HCT116 (cell line): ENCODE data around the gene TADA2B. TPM values are rescaled to one million over a fixed set of nuclear protein-coding genes. Genes with fewer than 3 reads are reported as not detected.

ENCODE experiments used
- ATAC-seq: fragments of 200-7000 bp; cut with Tn5 transposase; 2 replicates; pipeline ENCODE4 v1.9.1; 2020; ENCODE audit warnings: mild to moderate bottlenecking, moderate library complexity
- BruUV-seq: library from RNA; stranded (reverse); fragments of 400-500 nt; replicated peaks from 2 replicates; lab custom pipeline; 2021; lab: Mats Ljungman, UMichigan
- CTCF ChIA-PET: fragments of 300-600 bp; sonication (Branson Sonifier 250); formaldehyde crosslinking; loops from one replicate; lab custom pipeline; 2021; ENCODE audit warnings: antibody characterized with exemption; lab: Charles Lee
- POLR2A ChIA-PET: fragments of 300-600, 350-600 bp; sonication (Branson Sonifier 250); formaldehyde crosslinking; loops from one replicate; lab custom pipeline; 2021; ENCODE audit warnings: antibody characterized with exemption; lab: Charles Lee
- RAD21 ChIA-PET, 2 experiments: fragments of 300-600 bp; sonication (Branson Sonifier 250); formaldehyde crosslinking; loops; one replicate each; lab custom pipeline; 2023; ENCODE audit warnings: low total read pairs in 2 of 2; ENCODE audit not compliant: uncharacterized antibody in 2 of 2, unreplicated experiment in 2 of 2, low non-redundant PET in 1 of 2; lab: Charles Lee
- DNase-seq: peaks from one replicate; pipeline ENCODE4 v3.0.0-alpha.2; 2010; ENCODE audit warnings: low read depth, low spot score
- H2AFZ ChIP-seq: fragments of 200-600 bp; shearing (Covaris generic), sonication (generic); 2 replicates; pipeline ENCODE4 v1.6.1; 2017; ENCODE audit warnings: low read depth, mixed run types, mixed read lengths, antibody characterized with exemption, low read length; ENCODE audit not compliant: poor library complexity, severe bottlenecking
- H3K27ac ChIP-seq: 2 replicates; pipeline ENCODE4 v1.5.1; 2012; ENCODE audit warnings: low read depth, low read length
- H3K27me3 ChIP-seq: fragments of 200-600 bp; sonication (generic); 2 replicates; pipeline ENCODE4 v1.6.1; 2016; ENCODE audit warnings: mixed run types, low read length, mixed read lengths; ENCODE audit not compliant: insufficient read depth
- H3K36me3 ChIP-seq, 2 experiments: fragments of 200-500 bp in 1 of 2; fragments of 200-600 bp in 1 of 2; sonication (Bioruptor generic) in 1 of 2; sonication (generic) in 1 of 2; 2 replicates each; pipeline versions ENCODE4 v1.5.1 to v1.6.1; 2014 to 2016; ENCODE audit warnings: low read length in 2 of 2, inconsistent platforms in 1 of 2, mixed read lengths in 1 of 2, mixed run types in 1 of 2; ENCODE audit not compliant: insufficient read depth in 2 of 2, control insufficient read depth in 1 of 2
- H3K4me1 ChIP-seq, 2 experiments: fragments of 200-600 bp in 1 of 2; sonication (generic) in 1 of 2; 2 replicates each; pipeline versions ENCODE4 v1.5.1 to v1.6.1; 2012 to 2017; ENCODE audit warnings: low read length in 2 of 2, inconsistent platforms in 1 of 2, mild to moderate bottlenecking in 1 of 2, mixed read lengths in 1 of 2, mixed run types in 1 of 2, moderate library complexity in 1 of 2; ENCODE audit not compliant: insufficient read depth in 2 of 2, control insufficient read depth in 1 of 2
- H3K4me2 ChIP-seq: fragments of 200-600 bp; sonication (generic); 2 replicates; pipeline ENCODE4 v1.6.1; 2017; ENCODE audit warnings: mixed run types, low read length, mixed read lengths
- H3K4me3 ChIP-seq, 2 experiments: fragments of 200-600 bp in 1 of 2; sonication (generic) in 1 of 2; replicated peaks in 1 of 2; 2 replicates each; pipeline ENCODE4 v1.5.1; 2011 to 2016; ENCODE audit warnings: low read length in 2 of 2, control low read depth in 1 of 2, low read depth in 1 of 2, mild to moderate bottlenecking in 1 of 2, mixed read lengths in 1 of 2, mixed run types in 1 of 2
- H3K79me2 ChIP-seq: fragments of 200-600 bp; sonication (generic); 2 replicates; pipeline ENCODE4 v1.6.1; 2017; ENCODE audit warnings: mild to moderate bottlenecking, mixed run types, low read length, moderate library complexity, mixed read lengths; ENCODE audit not compliant: insufficient read depth
- H3K9ac ChIP-seq: fragments of 200-600 bp; sonication (generic); 2 replicates; pipeline ENCODE4 v1.6.1; 2016; ENCODE audit warnings: low read length, mixed read lengths
- H3K9me2 ChIP-seq: fragments of 200-600 bp; sonication (generic), shearing (Covaris generic); 2 replicates; pipeline ENCODE4 v1.6.1; 2017; ENCODE audit warnings: mixed run types, mild to moderate bottlenecking, moderate library complexity; ENCODE audit not compliant: insufficient read depth
- H3K9me3 ChIP-seq, 2 experiments: fragments of 200-500 bp in 1 of 2; fragments of 200-600 bp in 1 of 2; sonication (Bioruptor generic) in 1 of 2; sonication (generic) in 1 of 2; 2 replicates each; pipeline ENCODE4 v1.6.1; 2014 to 2017; ENCODE audit warnings: low read length in 2 of 2, mixed read lengths in 2 of 2, inconsistent platforms in 1 of 2, low read depth in 1 of 2, mild to moderate bottlenecking in 1 of 2, mixed run types in 1 of 2, moderate library complexity in 1 of 2; ENCODE audit not compliant: control insufficient read depth in 1 of 2, insufficient read depth in 1 of 2
- H4K20me1 ChIP-seq: fragments of 200-600 bp; sonication (generic), shearing (Covaris generic); 2 replicates; pipeline ENCODE4 v1.6.1; 2017; ENCODE audit warnings: mixed run types, mild to moderate bottlenecking, moderate library complexity; ENCODE audit not compliant: insufficient read depth
- CBX3 ChIP-seq: IDR thresholded peaks from 2 replicates; pipeline ENCODE4 v1.6.1; 2012; ENCODE audit warnings: low read depth
- CEBPB ChIP-seq: IDR thresholded peaks from 2 replicates; pipeline ENCODE4 v1.6.1; 2012; ENCODE audit warnings: low read depth
- ELF1 ChIP-seq: IDR thresholded peaks from 2 replicates; pipeline ENCODE4 v1.6.1; 2012; ENCODE audit warnings: low read depth, borderline replicate concordance
- EZH2 ChIP-seq: fragments of 200-600 bp; sonication (generic); IDR thresholded peaks from 2 replicates; pipeline ENCODE4 v1.6.1; 2017; ENCODE audit warnings: antibody characterized with exemption, mixed run types
- EZH2phosphoT487 ChIP-seq: fragments of 200-600 bp; IDR thresholded peaks from 2 replicates; pipeline ENCODE4 v1.6.1; 2018; ENCODE audit warnings: antibody characterized with exemption, borderline replicate concordance
- FOSL1 ChIP-seq: IDR thresholded peaks from 2 replicates; pipeline ENCODE4 v1.6.1; 2012; ENCODE audit warnings: low read depth
- JUND ChIP-seq: IDR thresholded peaks from 2 replicates; pipeline ENCODE4 v1.6.1; 2012
- POLR2AphosphoS5 ChIP-seq: IDR thresholded peaks from 2 replicates; pipeline ENCODE4 v1.6.1; 2011; ENCODE audit warnings: mild to moderate bottlenecking, low read depth, low read length, moderate library complexity
- SIN3A ChIP-seq: IDR thresholded peaks from 2 replicates; pipeline ENCODE4 v1.6.1; 2012; ENCODE audit warnings: low read depth
- SP1 ChIP-seq: IDR thresholded peaks from 2 replicates; pipeline ENCODE4 v1.6.1; 2012; ENCODE audit warnings: low read depth
- SRF ChIP-seq: IDR thresholded peaks from 2 replicates; pipeline ENCODE4 v1.6.1; 2012; ENCODE audit warnings: low read depth
- TCF7L2 ChIP-seq: IDR thresholded peaks from 2 replicates; pipeline ENCODE4 v1.7.0; 2011; ENCODE audit warnings: borderline replicate concordance, inconsistent platforms; ENCODE audit not compliant: insufficient read depth, insufficient read length; ENCODE audit errors: extremely low read depth
- YY1 ChIP-seq: IDR thresholded peaks from 2 replicates; pipeline ENCODE4 v1.6.1; 2011; ENCODE audit warnings: low read length, low read depth, moderate library complexity, mild to moderate bottlenecking; ENCODE audit not compliant: insufficient replicate concordance; ENCODE audit errors: extremely low read depth
- ZNF274 ChIP-seq: fragments of 200-500 bp; sonication (Bioruptor generic); IDR thresholded peaks from 2 replicates; pipeline ENCODE4 v1.6.1; 2014; ENCODE audit warnings: mild to moderate bottlenecking, low read depth, low read length, inconsistent platforms
- intact Hi-C: fragments of 100-400 bp; cut with micrococcal nuclease; formaldehyde crosslinking; loops from 2 replicates; pipeline ENCODE4 v1.10.0; 2022
- total RNA-seq: library from RNA; stranded (reverse); gene quantifications from one replicate; pipeline ENCODE4 v1.2.1, GENCODE V29; 2021; ENCODE audit not compliant: unreplicated experiment
- TF ChIP-seq, protein P1 (sequence below): IDR thresholded peaks from 2 replicates; pipeline ENCODE4 v1.6.1; 2012
- TF ChIP-seq, protein P2 (sequence below): IDR thresholded peaks from 2 replicates; pipeline ENCODE4 v1.6.1; 2011; ENCODE audit warnings: mild to moderate bottlenecking, low read length, moderate library complexity; ENCODE audit not compliant: insufficient replicate concordance; ENCODE audit errors: extremely low read depth

TADA2B gene
- total RNA-seq, 1 experiment from 2014 or later = 13.4 TPM

DNA sequence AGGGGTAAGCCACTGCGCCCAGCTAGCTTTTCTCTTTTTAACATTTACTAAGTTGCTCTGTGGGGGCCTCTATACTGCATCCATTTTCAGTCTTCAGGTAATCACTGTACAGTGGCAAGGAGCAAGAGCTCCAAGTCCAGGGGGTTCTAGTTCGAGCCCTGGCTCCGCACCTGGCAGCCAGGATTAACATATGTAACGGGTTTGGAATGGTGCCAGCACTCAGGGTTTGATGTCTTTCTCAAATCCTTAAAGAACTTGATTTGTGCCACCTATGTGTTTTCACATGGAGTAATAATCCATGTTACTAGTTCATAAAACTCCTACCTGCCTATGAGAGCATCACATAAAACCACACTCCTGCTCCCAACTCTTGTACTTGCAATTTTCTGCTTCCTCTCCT, 20.2 kb downstream of the TADA2B start:
- H3K4me1 ChIP-seq = peaks cover 5 to 11% of the 10 kb centered on the region in 2 experiments; a peak in 3 of 4 replicates
- POLR2A ChIA-PET = no interaction called here
- no peak overlapping the region for H3K4me3 ChIP-seq
- H2AFZ ChIP-seq = no peak overlapping the region
- no peaks in the 10 kb centered on the region for H3K27me3 ChIP-seq
- intact Hi-C loops = no loop called here
- TF ChIP-seq ZNF274 = no peak
- TF ChIP-seq JUND = no peak
- TF ChIP-seq SP1 = no peak
- no peak for TF ChIP-seq ELF1
- TF ChIP-seq TCF7L2 = no peak
- no peak for TF ChIP-seq SRF
- TF ChIP-seq SIN3A = no peak
- no peak for TF ChIP-seq EZH2
- TF ChIP-seq, protein P1, sequence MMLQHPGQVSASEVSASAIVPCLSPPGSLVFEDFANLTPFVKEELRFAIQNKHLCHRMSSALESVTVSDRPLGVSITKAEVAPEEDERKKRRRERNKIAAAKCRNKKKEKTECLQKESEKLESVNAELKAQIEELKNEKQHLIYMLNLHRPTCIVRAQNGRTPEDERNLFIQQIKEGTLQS = no peak
- no peak for TF ChIP-seq CBX3
- no peak for TF ChIP-seq CEBPB
- no peak for TF ChIP-seq YY1
- TF ChIP-seq POLR2AphosphoS5 = no peak
- no peaks in the 10 kb centered on the region for H4K20me1 ChIP-seq
- CTCF ChIA-PET = no interaction called here
- H3K9ac ChIP-seq = no peak overlapping the region
- peaks cover 36 to 58% of the 10 kb centered on the region in 2 experiments for H3K36me3 ChIP-seq
- DNase-seq = no peak
- H3K4me2 ChIP-seq = no peak overlapping the region
- no peak overlapping the region for H3K27ac ChIP-seq
- ATAC-seq = no peak
- H3K9me2 ChIP-seq = no peaks in the 10 kb centered on the region
- peaks cover 68% of the 10 kb centered on the region for H3K79me2 ChIP-seq
- no peaks in the 10 kb centered on the region for H3K9me3 ChIP-seq
- BruUV-seq = no TSS peak
- RAD21 ChIA-PET = no interaction called here

DNA sequence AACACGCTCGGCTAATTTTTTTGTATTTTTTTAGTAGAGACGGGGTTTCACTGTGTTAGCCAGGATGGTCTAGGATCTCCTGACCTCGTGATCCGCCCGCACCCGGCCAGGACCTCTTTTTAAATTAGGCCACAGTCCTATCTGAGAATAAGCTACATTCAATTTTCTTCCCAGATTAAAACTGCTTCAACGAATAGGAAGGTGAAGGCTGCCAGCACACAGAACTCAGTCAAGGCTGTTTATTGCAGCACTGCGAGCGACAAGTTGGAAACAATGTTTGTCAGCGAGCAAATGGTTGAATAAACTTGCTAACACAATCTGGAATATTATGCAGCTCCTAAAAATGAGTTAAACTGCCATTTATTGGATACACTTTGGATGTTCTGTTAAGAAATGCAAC, 22.8 kb downstream of the TADA2B start:
- ChIA-PET RAD21 (no interaction called here), CTCF (interaction anchor here (1.1 kb wide), 1 partner anchor 23 kb away, joined by 3 read pairs; a partner anchor contains a TSS), POLR2A (no interaction called here)
- H3K9ac ChIP-seq = no peak overlapping the region
- ATAC-seq (no peak), DNase-seq (no peak)
- H3K4me3 ChIP-seq = peak overlapping the region; percentile 91 to 93; a peak in 3 of 4 replicates
- H3K36me3 ChIP-seq = peaks cover 22 to 37% of the 10 kb centered on the region in 2 experiments
- H3K27ac ChIP-seq = no peak overlapping the region
- H2AFZ ChIP-seq = no peak overlapping the region
- intact Hi-C loops = no loop called here
- no peaks in the 10 kb centered on the region for H4K20me1 ChIP-seq
- H3K4me2 ChIP-seq = peak overlapping the region; percentile 96; the same call in 1 of the 2 replicates
- H3K4me1 ChIP-seq = peaks cover 11 to 26% of the 10 kb centered on the region in 2 experiments; a peak in 3 of 4 replicates
- H3K9me2 ChIP-seq = no peaks in the 10 kb centered on the region
- H3K9me3 ChIP-seq = no peaks in the 10 kb centered on the region
- no peaks in the 10 kb centered on the region for H3K27me3 ChIP-seq
- no TSS peak for BruUV-seq
- H3K79me2 ChIP-seq = peaks cover 64% of the 10 kb centered on the region
- TF ChIP-seq, protein P2, sequence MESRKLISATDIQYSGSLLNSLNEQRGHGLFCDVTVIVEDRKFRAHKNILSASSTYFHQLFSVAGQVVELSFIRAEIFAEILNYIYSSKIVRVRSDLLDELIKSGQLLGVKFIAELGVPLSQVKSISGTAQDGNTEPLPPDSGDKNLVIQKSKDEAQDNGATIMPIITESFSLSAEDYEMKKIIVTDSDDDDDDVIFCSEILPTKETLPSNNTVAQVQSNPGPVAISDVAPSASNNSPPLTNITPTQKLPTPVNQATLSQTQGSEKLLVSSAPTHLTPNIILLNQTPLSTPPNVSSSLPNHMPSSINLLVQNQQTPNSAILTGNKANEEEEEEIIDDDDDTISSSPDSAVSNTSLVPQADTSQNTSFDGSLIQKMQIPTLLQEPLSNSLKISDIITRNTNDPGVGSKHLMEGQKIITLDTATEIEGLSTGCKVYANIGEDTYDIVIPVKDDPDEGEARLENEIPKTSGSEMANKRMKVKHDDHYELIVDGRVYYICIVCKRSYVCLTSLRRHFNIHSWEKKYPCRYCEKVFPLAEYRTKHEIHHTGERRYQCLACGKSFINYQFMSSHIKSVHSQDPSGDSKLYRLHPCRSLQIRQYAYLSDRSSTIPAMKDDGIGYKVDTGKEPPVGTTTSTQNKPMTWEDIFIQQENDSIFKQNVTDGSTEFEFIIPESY = no peak
- TF ChIP-seq CEBPB (no peak), EZH2phosphoT487 (no peak), POLR2AphosphoS5 (no peak), EZH2 (no peak), JUND (no peak), FOSL1 (no peak), ZNF274 (no peak), SP1 (no peak), TCF7L2 (no peak), ELF1 (no peak)
- TF ChIP-seq, protein P1 = no peak
